GM04503 (cell line): Measurements from ENCODE around the gene KIF1A.

Experiments used
- DNase-seq: peaks from one replicate; pipeline ENCODE4 v3.0.0-alpha.2; 2012; ENCODE audit warnings: low read depth

The KIF1A gene

DNA sequence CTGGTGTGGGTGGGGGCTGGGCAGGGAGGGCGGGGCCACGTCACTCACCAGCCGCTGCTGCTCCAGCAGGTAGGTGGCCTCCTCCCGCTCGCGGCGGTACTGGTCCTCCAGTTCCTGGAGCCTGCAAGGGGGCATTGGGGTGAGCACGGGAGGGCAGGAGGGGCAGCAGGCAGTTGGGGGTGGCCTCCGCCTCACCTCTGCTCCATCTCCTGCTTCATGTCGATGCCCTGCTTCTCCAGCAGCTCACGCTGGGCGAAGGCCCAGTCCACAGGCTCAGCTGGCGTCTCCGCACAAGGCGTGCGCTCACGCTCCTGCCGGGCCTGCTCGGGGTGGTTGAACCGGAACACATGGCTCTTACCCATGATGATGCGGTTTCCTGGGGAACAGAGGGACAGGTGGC is 57.0 kb downstream of the KIF1A start:
- DNase-seq: no peak

GRCh38 chr2:240762249-240762648 is 57.8 kb downstream of the KIF1A start:
- no peak for DNase-seq

DNA sequence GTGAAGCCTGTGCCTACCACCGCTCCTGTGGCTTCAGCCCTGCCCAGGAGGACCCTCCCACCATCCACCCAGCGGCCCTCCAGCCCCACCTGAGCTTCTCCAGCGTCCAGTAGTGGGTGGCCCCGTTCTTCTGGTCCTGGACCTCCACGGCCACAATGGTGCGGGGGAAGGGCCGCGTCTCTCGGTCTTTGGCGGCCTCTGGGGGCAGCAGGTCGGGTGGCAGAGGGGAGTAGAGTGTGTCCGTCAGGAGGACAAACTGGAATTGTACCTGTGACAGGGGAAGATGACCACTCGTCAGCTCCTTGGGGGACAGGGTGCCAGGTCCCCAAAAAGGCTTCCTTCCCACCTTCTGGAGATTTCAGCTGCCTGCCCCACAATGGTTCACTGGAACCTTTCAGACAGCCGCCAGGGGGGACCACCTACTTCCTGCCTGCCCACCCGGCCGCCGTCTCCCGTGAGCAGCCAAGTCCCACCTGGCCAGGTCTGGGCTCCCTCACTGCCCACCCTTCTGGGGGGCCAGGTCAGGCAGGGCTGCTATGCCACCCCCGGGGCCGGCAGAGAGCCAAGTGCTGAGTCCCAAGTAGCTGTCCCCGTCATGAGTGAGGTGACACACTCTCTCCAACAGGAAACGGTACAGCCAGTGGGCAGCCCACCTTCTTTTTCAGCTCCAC is 59.3 kb downstream of the KIF1A start:
- no peak for DNase-seq

DNA sequence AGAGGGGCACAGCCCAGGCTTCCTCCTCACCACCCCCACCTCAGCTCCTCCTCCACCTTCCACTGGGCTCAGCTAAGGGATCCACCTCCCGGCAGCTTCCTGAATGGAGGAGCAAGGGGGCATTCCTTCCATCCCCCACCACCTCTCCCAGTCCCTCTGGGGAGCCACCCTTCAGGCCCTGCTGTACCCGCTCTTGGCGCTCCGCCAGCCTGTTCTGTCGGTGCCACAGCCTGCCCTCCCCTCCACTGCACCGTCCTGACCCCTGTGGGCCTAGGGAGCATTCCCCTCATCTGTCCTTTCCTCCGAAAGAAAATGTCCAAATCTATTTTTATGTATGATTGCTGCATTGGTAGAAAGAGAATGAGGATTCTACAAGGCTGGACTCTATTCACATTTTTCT is 59.9 kb downstream of the KIF1A start:
- no peak for DNase-seq

- DNase-seq: no peak
Measured at GRCh38 chr2:240759459-240759858, 60.6 kb downstream of the KIF1A start.

GRCh38 chr2:240757086-240757614 is 62.9 kb downstream of the KIF1A start:
- DNase-seq: no peak

DNA sequence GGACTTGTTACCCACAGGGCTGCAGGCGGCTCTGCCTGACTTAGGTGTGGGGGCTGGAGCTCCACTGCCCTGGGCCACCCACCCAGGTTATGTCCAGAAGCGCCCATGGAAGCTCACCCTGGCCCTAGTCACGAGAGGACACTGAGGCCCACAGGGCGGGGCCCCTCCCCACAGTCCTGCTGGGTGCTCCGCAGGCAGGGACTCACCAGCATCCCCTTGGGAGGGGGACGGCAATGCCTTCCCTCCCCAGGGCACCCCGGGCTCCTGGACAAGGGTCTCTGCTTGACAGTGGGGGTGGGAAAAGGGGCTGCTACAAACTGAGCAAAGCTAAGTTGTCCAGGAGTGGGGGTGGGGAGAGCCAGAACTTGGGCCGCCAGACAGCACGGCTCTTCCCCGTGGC is 67.8 kb downstream of the KIF1A start:
- DNase-seq: no peak

DNA sequence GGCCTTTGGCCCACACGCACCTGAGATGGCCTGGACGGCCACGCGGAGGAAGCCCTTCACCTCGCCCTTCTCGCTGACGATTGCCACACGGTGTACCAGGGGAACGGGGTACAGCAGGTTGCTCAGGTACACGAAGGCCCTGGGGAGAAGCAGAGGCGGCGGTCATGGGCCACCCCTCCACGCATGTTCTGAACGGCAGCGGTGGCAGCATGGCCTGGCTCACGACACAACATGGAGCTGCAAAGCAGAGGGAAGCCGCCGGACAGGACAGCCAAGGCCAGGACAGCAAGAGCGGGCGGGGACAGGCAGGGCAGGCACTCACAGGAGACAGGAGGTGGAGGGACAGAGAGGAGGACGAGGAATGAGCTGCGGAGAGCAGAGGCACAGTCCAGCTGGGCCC is 69.6 kb downstream of the KIF1A start:
- no peak for DNase-seq

- DNase-seq: no peak
Measured at GRCh38 chr2:240749516-240749915, 70.5 kb downstream of the KIF1A start.

DNA sequence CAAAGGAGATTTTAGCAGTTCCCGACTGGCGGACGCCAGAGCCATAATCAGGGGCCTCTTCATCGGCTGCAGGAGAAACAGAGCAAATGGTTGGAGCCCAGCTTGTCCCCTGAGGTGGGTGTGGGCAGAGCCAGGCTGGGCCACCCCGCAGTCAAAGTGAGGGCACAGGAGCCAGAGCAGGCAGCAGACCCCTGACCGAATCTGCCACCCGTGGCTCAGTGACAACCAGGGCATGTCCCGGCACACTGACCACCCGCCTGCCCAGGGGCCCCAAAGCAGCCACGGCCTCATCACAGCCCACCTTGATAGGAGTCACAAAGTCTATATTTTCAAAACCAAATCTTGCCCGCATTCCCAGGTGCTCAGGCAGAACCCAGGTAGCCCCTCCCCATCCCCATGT is 72.8 kb downstream of the KIF1A start:
- DNase-seq: no peak

- no peak for DNase-seq
Measured at GRCh38 chr2:240746671-240747070, 73.3 kb downstream of the KIF1A start.

- DNase-seq: no peak
Measured at GRCh38 chr2:240745962-240746361, 74.1 kb downstream of the KIF1A start.

- no peak for DNase-seq
Measured at GRCh38 chr2:240745456-240745855, 74.6 kb downstream of the KIF1A start.

DNA sequence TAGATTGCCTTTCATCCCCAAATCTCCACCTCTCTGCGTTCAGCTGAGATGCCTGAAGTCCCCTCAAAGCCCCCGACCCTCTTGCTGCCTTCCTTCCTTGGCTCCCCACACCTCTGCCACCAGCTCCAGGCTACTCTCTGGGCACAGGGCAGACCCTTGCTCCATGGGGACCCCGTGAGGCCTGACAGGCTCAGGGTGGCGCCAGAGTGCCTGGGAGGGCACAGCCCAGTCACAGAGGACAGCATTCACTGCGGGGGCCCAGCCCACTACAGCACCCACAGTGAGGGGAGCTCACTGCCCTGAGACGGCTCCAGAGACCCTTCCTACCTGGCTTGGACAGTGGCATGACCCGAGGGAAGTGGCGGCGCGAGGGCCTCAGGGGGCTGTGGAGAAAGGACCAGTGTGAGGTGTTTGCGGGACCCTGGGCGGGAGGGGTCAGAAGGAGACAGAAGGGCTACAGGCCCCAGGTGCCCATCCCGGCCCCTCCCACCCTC is 77.4 kb downstream of the KIF1A start:
- no peak for DNase-seq

DNA sequence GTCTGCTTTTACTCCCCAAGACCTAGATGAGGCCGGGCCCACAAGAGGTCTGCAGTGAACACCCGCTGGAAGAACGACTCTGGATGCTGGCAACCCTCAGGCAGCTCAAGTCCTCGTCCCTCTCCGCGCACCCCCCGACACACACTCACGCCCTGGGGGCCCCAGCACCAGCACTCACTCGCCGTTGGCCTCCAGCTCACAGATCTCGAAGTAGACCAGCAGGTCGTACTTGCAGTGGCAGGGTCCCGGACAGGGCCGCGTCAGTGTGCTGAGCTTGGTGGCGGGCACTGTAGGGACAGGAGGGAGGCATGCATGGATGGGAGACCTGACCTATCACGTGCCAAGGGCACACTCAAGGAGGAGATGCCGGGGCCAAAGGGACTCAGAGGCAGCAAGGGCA is 78.9 kb downstream of the KIF1A start:
- no peak for DNase-seq

GRCh38 chr2:240739797-240740196 is 80.2 kb downstream of the KIF1A start:
- no peak for DNase-seq

- DNase-seq: no peak
Measured at GRCh38 chr2:240737958-240738357, 82.1 kb downstream of the KIF1A start.

DNA sequence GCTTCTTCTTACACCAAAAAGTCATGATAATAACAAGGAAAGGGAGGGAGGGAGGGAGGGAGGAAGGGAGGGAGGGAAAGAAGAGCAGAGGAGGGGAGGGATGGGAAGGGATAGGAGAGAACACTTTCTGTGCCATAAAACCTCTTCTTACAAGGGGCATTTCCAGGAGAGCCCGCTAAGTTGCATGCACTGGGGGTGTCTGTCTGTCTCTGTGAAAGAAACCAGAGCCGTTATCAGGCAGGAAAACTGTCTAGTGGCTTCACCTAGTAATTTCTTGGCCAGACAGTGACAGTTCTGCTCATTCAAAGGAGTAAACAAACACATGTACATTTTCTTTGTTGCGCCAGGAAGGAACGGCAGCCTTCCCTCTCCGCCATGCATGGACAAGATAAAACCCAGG is 82.5 kb downstream of the KIF1A start:
- DNase-seq: no peak

GRCh38 chr2:240736281-240737250 is 83.5 kb downstream of the KIF1A start:
- no peak for DNase-seq

- no peak for DNase-seq
Measured at GRCh38 chr2:240735476-240735875, 84.5 kb downstream of the KIF1A start.

- DNase-seq: no peak
Measured at GRCh38 chr2:240734756-240735155, 85.3 kb downstream of the KIF1A start.

GRCh38 chr2:240733803-240734495 is 86.1 kb downstream of the KIF1A start:
- DNase-seq: no peak
